ENCODE data around the gene SPRED2. TPM values are rescaled to one million over a fixed set of nuclear protein-coding genes. Genes with fewer than 3 reads are reported as not detected.

Gene SPRED2
- total RNA-seq, 4 donors from 2014 or later, result 8.1 to 15.1 (median 9.1) TPM

DNA sequence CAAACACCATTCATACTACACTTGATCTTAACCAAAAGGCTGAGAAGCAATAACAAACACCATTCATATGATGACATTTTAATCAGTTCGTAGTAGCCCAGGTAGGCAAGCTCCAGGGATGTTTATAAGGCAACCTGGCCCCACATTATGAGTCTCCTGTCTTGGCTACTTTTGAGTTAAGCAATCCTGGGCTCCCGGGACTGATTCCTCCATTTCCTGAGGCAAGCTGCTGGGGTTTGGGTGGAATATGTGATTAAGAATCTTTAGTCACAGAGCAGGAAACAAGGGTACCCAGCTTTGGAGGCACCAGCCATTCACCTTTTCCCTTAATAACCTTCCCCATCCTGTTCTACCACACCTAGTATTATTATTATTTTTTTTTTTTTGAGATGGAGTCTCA, 24.5 kb upstream of the SPRED2 start:
- intact Hi-C loops (cut with DNase I), result no loop called here
- Histone ChIP-seq H3K9me3 (no peaks in the 10 kb centered on the region), H3K27me3 (peaks cover 0 to 34% (median 0%) of the 10 kb centered on the region in 4 donors), H3K4me1 (no peaks in the 10 kb centered on the region), H3K4me3 (no peak overlapping the region), H3K27ac (no peak overlapping the region), H3K36me3 (no peaks in the 10 kb centered on the region)
- 53 to 69% methylated on average over 2 of the region's 2 CpGs for WGBS, 2 donors
- DNase-seq, result no peak
- TF ChIP-seq, protein P1, sequence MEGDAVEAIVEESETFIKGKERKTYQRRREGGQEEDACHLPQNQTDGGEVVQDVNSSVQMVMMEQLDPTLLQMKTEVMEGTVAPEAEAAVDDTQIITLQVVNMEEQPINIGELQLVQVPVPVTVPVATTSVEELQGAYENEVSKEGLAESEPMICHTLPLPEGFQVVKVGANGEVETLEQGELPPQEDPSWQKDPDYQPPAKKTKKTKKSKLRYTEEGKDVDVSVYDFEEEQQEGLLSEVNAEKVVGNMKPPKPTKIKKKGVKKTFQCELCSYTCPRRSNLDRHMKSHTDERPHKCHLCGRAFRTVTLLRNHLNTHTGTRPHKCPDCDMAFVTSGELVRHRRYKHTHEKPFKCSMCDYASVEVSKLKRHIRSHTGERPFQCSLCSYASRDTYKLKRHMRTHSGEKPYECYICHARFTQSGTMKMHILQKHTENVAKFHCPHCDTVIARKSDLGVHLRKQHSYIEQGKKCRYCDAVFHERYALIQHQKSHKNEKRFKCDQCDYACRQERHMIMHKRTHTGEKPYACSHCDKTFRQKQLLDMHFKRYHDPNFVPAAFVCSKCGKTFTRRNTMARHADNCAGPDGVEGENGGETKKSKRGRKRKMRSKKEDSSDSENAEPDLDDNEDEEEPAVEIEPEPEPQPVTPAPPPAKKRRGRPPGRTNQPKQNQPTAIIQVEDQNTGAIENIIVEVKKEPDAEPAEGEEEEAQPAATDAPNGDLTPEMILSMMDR (IDR thresholded peaks at IDR 0.05), result no peak
- TF ChIP-seq POLR2A (IDR thresholded peaks at IDR 0.05), result no peak

DNA sequence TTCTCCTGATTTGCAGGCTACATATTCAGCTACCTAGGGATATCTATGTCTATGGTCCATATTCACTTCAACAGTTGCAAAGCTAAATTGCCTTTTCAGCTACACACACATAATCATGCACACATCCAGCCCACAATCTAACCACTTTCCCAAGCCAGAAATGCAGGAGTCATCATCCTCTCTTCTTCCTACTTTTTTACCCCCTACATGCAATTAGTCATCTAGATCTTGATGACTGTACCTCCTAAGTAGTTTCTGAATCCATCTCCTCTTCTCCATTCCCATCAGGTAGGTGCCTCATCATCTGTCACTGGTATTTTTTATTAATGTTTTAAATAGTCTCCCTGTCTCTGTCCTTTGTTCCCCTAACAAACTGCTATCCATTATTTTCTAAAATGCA, 23.7 kb upstream of the SPRED2 start:
- no peak for DNase-seq
- H3K4me3 ChIP-seq, result no peak overlapping the region
- intact Hi-C loops (cut with DNase I), result no loop called here
- H3K27me3 ChIP-seq, result peaks cover 0 to 32% (median 0%) of the 10 kb centered on the region in 4 donors
- no peak overlapping the region for H3K27ac ChIP-seq
- TF ChIP-seq, protein P1 (IDR thresholded peaks at IDR 0.05), result no peak
- no peak for TF ChIP-seq POLR2A (IDR thresholded peaks at IDR 0.05)
- no peaks in the 10 kb centered on the region for H3K9me3 ChIP-seq
- no peaks in the 10 kb centered on the region for H3K36me3 ChIP-seq
- no peaks in the 10 kb centered on the region for H3K4me1 ChIP-seq

DNA sequence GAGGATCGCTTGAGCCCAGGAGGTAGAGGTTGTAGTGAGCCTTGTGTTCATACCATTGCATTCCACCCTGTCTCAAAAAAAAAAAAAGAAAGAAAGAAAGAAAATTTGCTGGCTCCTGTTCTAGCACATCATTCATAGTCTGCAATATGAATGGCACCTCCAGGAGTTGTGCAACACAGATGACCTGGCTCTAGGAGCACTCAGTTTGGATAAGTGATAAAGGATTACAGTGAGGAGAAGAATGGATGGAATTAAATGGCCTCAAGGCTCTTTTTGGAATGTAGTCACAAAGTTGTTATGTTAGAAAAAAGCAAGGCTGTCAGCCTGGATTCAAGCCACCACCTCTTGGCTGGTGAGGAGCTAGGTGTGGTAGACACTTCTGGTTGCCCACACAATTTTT, 21.5 kb upstream of the SPRED2 start:
- no peak for DNase-seq
- Histone ChIP-seq H3K4me3 (no peak overlapping the region), H3K27me3 (peaks cover 0 to 29% (median 0%) of the 10 kb centered on the region in 4 donors), H3K9me3 (no peaks in the 10 kb centered on the region), H3K4me1 (no peaks in the 10 kb centered on the region), H3K27ac (no peak overlapping the region), H3K36me3 (no peaks in the 10 kb centered on the region)
- WGBS, 2 donors, result 29 to 53% methylated on average over 1 of the region's 1 CpG
- intact Hi-C loops (cut with DNase I), result no loop called here
- TF ChIP-seq, protein P1 (IDR thresholded peaks at IDR 0.05), result no peak
- no peak for TF ChIP-seq POLR2A (IDR thresholded peaks at IDR 0.05)

DNA sequence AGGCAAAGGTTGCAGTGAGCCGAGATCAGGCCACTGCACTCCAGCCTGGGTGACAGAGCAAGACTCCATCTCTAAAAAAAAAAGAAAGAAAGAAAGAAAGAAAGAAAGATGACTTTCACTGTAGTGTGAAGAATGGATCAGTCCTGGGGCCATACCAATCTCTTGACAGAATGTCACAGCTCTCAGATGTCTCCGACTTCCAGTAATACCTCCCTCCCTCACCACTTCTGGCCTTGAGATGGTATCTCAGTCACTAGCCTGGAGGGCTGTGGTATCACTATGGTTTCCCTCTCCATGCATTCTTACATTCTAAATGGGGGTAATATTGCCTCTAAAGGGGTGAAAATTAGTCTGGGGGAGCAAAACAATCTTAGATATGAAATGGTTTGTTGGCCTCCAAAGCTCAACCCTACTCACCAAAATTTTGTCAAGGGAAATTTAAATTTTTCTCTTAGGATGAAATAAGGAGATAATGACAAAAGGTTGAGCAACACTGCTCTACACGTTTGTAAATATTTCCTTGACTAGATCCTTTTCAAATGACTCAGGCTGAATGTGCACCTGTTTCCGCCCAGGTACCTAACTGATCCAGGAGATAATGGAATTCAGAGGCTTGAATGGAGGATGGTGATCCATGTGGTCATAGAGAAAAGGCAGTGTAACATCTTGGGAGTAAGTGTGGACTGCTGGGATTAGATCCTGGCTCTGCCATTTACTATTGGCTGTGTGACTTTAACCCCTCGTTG, 19.9 kb upstream of the SPRED2 start:
- H3K4me3 ChIP-seq, result no peak overlapping the region
- DNase-seq, result no peak
- intact Hi-C loops (cut with DNase I), result no loop called here
- no peak overlapping the region for H3K27ac ChIP-seq
- no peaks in the 10 kb centered on the region for H3K4me1 ChIP-seq
- H3K36me3 ChIP-seq, result no peaks in the 10 kb centered on the region
- 52 to 54% methylated on average over 5 of the region's 5 CpGs for WGBS, 2 donors
- H3K27me3 ChIP-seq, result peaks cover 0 to 23% (median 0%) of the 10 kb centered on the region in 4 donors
- no peaks in the 10 kb centered on the region for H3K9me3 ChIP-seq
- TF ChIP-seq, protein P1 (IDR thresholded peaks at IDR 0.05), result no peak

DNA sequence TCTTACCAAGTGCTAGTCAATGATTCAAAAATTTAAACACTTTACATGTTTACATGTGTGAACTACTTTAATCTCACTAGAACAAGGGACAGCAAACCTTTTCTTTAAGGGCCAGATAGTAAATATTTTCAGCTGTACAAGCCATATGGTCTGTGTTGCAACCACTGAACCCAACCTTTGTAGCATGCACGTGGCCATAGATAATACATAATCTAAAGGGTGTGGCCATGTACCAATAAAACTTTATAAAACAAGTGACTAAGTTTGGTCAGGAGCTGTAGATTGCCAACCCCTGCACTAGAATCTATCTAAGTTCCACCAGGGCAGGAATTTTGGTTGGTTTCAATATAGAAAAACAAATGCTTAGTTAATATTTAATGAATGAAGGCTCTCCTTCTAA, 18.4 kb upstream of the SPRED2 start:
- H3K27me3 ChIP-seq, result peaks cover 0 to 23% (median 0%) of the 10 kb centered on the region in 4 donors
- no peaks in the 10 kb centered on the region for H3K36me3 ChIP-seq
- DNase-seq, result no peak
- H3K4me1 ChIP-seq, result no peaks in the 10 kb centered on the region
- H3K27ac ChIP-seq, result no peak overlapping the region
- intact Hi-C loops (cut with DNase I), result no loop called here
- WGBS, 2 donors, result 27 to 50% methylated on average over 1 of the region's 1 CpG
- TF ChIP-seq, protein P1 (IDR thresholded peaks at IDR 0.05), result no peak
- no peak for TF ChIP-seq POLR2A (IDR thresholded peaks at IDR 0.05)
- no peaks in the 10 kb centered on the region for H3K9me3 ChIP-seq
- H3K4me3 ChIP-seq, result no peak overlapping the region

Data from esophagus squamous epithelium (tissue), 5 donors.